Mesothelial cell of epicardium (in vitro differentiated cells): Measurements from ENCODE around the gene RABGGTA. TPM values are rescaled to one million over a fixed set of nuclear protein-coding genes. Genes with fewer than 3 reads are reported as not detected.

ENCODE experiments used
- DNase-seq, 2 experiments: peaks; one replicate each; pipeline ENCODE4 v3.0.0; 2021; ENCODE audit warnings: low spot score in 2 of 2; ENCODE audit not compliant: unreplicated experiment in 2 of 2
- H3K27ac Mint-ChIP-seq: 2 replicates; pipeline ENCODE4 v1.8.0; 2021; ENCODE audit warnings: mixed read lengths
- H3K27me3 Mint-ChIP-seq: 2 replicates; pipeline ENCODE4 v1.8.0; 2021; ENCODE audit warnings: low read depth, mixed read lengths
- H3K36me3 Mint-ChIP-seq: 2 replicates; pipeline ENCODE4 v1.8.0; 2021; ENCODE audit warnings: mixed read lengths
- H3K4me1 Mint-ChIP-seq: 2 replicates; pipeline ENCODE4 v1.8.0; 2021; ENCODE audit warnings: mixed read lengths
- H3K4me3 Mint-ChIP-seq: 2 replicates; pipeline ENCODE4 v1.8.0; 2021; ENCODE audit warnings: mild to moderate bottlenecking, moderate library complexity, mixed read lengths
- H3K9me3 Mint-ChIP-seq: 2 replicates; pipeline ENCODE4 v1.8.0; 2021; ENCODE audit warnings: mixed read lengths
- total RNA-seq: library from RNA; stranded (reverse); gene quantifications from 3 replicates; pipeline ENCODE4 v1.2.1, GENCODE V29; 2021
- TF ChIP-seq, protein P1 (sequence below): fragments of 200-600 bp; sonication (generic); IDR thresholded peaks from one replicate; pipeline ENCODE4 v1.5.0; 2021; ENCODE audit warnings: antibody characterized with exemption; ENCODE audit not compliant: unreplicated experiment

RABGGTA gene, protein sequence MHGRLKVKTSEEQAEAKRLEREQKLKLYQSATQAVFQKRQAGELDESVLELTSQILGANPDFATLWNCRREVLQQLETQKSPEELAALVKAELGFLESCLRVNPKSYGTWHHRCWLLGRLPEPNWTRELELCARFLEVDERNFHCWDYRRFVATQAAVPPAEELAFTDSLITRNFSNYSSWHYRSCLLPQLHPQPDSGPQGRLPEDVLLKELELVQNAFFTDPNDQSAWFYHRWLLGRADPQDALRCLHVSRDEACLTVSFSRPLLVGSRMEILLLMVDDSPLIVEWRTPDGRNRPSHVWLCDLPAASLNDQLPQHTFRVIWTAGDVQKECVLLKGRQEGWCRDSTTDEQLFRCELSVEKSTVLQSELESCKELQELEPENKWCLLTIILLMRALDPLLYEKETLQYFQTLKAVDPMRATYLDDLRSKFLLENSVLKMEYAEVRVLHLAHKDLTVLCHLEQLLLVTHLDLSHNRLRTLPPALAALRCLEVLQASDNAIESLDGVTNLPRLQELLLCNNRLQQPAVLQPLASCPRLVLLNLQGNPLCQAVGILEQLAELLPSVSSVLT
- 28.7 to 34.5 TPM (median 31.2 TPM) in 3 replicates for total RNA-seq

DNA sequence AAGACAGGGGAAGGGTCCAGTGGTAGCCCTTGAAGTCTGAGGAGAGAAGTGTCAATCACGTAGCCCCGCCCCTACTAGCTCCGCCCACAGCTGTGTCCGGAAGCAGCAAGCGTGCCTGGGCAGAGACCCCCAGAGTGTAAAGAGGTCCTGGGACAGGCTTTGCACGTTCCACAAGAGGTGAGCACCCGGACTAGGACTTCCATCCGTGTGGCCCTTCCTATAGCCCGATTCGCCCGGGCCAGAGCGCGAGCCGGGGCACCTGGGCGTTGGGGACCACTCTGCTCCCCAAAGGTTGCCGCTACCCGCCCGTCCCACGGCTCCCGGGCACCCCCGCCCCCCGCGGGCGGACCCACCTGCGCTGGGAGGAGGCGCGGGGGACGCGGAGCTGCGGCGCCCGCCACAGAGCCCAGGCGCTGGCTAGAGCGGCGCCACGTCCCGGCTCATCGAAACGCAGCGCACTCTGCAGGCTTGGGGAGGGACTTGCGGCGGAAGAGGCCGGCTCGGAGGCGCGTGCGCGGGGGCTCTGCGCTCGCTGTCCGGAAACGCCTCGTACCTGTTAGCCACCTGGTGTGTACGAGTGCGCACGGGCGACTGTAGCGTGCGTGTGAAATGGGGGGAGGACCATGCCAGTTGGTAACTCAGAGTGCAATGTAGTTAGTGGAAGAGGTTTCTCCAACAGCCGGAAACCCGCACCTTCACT lies at the start of gene RABGGTA:
TSS of gene RABGGTA (minus strand) at position 464 of the 700 bp plus-strand sequence. CDS start 482 bp downstream, outside the sequence.
- Mint-ChIP-seq H3K27me3 (no peaks in the 10 kb centered on the region), H3K9me3 (no peaks in the 10 kb centered on the region), H3K36me3 (peaks cover 11% of the 10 kb centered on the region), H3K4me3 (peak within 1 kb of the TSS; percentile 84), H3K27ac (peak within 1 kb of the TSS; percentile 93), H3K4me1 (peaks cover 24% of the 10 kb centered on the region)
- TF ChIP-seq, protein P1, sequence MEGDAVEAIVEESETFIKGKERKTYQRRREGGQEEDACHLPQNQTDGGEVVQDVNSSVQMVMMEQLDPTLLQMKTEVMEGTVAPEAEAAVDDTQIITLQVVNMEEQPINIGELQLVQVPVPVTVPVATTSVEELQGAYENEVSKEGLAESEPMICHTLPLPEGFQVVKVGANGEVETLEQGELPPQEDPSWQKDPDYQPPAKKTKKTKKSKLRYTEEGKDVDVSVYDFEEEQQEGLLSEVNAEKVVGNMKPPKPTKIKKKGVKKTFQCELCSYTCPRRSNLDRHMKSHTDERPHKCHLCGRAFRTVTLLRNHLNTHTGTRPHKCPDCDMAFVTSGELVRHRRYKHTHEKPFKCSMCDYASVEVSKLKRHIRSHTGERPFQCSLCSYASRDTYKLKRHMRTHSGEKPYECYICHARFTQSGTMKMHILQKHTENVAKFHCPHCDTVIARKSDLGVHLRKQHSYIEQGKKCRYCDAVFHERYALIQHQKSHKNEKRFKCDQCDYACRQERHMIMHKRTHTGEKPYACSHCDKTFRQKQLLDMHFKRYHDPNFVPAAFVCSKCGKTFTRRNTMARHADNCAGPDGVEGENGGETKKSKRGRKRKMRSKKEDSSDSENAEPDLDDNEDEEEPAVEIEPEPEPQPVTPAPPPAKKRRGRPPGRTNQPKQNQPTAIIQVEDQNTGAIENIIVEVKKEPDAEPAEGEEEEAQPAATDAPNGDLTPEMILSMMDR, result peak; percentile 42
- peak; percentile 79 to 91 for DNase-seq

DNA sequence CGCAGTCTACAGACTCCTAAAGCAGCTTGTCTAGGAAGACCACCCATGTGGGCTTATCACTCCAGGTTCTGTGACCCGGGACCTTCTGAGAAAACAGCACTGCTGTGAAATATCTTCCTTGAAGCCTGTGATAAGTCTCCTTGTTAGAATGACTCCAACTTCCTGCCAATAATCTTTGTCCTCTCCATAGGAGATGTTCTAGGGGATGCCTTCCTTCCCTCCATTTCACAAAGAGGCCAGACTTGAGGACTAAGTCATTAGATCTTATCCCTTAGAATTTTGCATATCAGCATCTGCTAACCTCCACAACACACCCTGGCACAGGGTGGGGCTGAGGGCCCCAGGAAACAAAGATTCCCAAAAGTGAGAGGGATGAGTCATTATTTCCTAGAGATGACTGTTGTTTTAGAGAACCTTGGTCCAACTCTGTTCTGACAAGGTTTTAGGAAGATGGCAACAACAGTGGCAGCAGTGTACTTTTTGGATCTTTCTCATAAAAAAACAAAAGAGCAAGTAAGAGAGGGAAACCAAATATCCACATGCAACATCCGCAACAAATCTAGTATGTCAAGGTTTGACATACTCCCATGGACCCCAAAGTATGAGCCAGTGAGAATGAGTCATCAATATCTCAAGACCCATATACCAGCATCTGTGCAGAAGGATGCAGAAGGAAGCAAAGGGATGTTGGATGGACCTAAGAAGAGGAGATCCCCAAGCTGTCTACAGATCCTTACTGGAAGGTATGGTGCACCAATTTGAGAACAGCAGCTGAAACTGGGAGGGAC lies 45.9 kb upstream of the RABGGTA start:
- Mint-ChIP-seq H3K27me3 (peaks cover 28% of the 10 kb centered on the region), H3K4me3 (no peak overlapping the region), H3K9me3 (no peaks in the 10 kb centered on the region), H3K4me1 (peaks cover 5% of the 10 kb centered on the region), H3K27ac (no peak overlapping the region), H3K36me3 (no peaks in the 10 kb centered on the region)
- no peak for DNase-seq
- TF ChIP-seq, protein P1, result no peak

DNA sequence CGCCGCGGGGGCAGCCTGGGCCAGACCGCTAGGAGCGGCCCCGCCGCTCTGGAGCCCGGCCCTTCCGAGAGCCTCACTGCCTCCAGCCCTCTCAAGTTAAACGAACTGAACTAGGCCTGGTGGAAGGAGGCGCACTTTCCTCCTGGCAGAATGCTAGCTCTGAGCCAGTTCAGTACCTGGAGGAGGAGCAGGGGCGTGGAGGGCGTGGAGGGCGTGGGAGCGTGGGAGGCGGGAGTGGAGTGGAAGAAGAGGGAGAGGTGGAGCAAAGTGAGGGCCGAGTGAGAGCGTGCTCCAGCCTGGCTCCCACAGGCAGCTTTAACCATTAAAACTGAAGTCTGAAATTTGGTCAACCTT lies 45.2 kb upstream of the RABGGTA start:
- Mint-ChIP-seq H3K27me3 (peaks cover 28% of the 10 kb centered on the region), H3K4me3 (no peak overlapping the region), H3K27ac (no peak overlapping the region), H3K36me3 (no peaks in the 10 kb centered on the region), H3K4me1 (peaks cover 1% of the 10 kb centered on the region), H3K9me3 (no peaks in the 10 kb centered on the region)
- TF ChIP-seq, protein P1, result no peak
- no peak for DNase-seq

DNA sequence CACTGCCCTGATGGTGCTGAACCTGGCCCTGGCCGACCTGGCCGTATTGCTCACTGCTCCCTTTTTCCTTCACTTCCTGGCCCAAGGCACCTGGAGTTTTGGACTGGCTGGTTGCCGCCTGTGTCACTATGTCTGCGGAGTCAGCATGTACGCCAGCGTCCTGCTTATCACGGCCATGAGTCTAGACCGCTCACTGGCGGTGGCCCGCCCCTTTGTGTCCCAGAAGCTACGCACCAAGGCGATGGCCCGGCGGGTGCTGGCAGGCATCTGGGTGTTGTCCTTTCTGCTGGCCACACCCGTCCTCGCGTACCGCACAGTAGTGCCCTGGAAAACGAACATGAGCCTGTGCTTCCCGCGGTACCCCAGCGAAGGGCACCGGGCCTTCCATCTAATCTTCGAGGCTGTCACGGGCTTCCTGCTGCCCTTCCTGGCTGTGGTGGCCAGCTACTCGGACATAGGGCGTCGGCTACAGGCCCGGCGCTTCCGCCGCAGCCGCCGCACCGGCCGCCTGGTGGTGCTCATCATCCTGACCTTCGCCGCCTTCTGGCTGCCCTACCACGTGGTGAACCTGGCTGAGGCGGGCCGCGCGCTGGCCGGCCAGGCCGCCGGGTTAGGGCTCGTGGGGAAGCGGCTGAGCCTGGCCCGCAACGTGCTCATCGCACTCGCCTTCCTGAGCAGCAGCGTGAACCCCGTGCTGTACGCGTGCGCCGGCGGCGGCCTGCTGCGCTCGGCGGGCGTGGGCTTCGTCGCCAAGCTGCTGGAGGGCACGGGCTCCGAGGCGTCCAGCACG lies 44.6 kb upstream of the RABGGTA start:
- Mint-ChIP-seq H3K27me3 (peaks cover 28% of the 10 kb centered on the region), H3K9me3 (no peaks in the 10 kb centered on the region), H3K4me1 (no peaks in the 10 kb centered on the region), H3K4me3 (no peak overlapping the region), H3K27ac (no peak overlapping the region), H3K36me3 (no peaks in the 10 kb centered on the region)
- TF ChIP-seq, protein P1, result no peak
- no peak for DNase-seq
